Measurements from ENCODE around the gene CUL4A. TPM values are rescaled to one million over a fixed set of nuclear protein-coding genes. Genes with fewer than 3 reads are reported as not detected.

Gene CUL4A
- total and polyA plus RNA-seq, 9 of the 15 experiments (the other 6 are each of a cell fraction or from before 2014, with no cell fraction given) = 21.1 to 92.0 (median 63.2) TPM

DNA sequence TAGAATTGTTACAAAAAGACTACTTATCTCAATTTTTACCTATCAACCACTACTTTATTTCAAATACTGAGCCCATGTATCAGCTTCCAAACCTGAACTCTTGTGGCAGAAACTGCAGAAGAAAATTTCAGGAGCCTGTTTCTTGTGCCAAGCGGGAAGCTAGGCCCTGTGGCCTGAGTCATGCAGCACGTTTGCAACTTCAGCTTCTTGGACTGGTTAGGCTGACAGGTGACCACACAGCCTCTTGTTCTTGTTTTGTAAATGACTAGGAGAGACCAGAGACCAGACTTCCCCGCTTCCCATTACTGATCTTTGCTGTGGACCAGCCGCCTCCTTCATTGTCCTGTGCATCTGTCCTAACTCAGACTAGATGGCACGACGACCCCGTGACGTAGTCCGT lies 84.3 kb downstream of the CUL4A start (continued):
- TF ChIP-seq, protein P1, sequence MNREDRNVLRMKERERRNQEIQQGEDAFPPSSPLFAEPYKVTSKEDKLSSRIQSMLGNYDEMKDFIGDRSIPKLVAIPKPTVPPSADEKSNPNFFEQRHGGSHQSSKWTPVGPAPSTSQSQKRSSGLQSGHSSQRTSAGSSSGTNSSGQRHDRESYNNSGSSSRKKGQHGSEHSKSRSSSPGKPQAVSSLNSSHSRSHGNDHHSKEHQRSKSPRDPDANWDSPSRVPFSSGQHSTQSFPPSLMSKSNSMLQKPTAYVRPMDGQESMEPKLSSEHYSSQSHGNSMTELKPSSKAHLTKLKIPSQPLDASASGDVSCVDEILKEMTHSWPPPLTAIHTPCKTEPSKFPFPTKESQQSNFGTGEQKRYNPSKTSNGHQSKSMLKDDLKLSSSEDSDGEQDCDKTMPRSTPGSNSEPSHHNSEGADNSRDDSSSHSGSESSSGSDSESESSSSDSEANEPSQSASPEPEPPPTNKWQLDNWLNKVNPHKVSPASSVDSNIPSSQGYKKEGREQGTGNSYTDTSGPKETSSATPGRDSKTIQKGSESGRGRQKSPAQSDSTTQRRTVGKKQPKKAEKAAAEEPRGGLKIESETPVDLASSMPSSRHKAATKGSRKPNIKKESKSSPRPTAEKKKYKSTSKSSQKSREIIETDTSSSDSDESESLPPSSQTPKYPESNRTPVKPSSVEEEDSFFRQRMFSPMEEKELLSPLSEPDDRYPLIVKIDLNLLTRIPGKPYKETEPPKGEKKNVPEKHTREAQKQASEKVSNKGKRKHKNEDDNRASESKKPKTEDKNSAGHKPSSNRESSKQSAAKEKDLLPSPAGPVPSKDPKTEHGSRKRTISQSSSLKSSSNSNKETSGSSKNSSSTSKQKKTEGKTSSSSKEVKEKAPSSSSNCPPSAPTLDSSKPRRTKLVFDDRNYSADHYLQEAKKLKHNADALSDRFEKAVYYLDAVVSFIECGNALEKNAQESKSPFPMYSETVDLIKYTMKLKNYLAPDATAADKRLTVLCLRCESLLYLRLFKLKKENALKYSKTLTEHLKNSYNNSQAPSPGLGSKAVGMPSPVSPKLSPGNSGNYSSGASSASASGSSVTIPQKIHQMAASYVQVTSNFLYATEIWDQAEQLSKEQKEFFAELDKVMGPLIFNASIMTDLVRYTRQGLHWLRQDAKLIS (CRISPR knock-in tag; IDR thresholded peaks at IDR 0.05) = no peak
- TF ChIP-seq NFIX (CRISPR knock-in tag; IDR thresholded peaks at IDR 0.05; ENCODE audit: low read depth) = no peak

DNA sequence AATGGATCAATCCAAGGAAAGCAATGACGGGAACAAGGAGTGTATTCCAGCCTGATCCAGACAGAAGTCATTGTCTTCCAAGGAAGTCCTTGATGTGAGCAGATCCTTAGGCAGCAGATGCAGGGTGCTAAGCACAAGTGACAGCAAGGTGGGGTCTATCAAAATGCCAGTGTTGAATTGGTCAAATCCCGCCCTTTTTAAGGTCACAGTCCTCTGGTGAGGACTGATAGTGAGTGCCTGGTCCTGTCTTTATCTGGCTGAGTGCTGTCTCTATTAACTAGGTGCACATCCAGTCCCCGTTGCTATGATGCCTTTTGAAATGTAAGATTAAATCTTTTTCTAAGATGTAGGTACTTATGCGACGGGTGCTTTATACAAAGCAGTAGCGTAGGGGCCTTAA lies 86.4 kb downstream of the CUL4A start:
- Histone ChIP-seq H3K4me1 (replicated peaks in 1 of 2; ENCODE audit: control insufficient read depth in 2 of 2, insufficient read depth in 2 of 2, low read length in 2 of 2) (peaks cover 4 to 26% of the 10 kb centered on the region in 2 experiments; a peak in 4 of 5 replicates), H3K9me1 (ENCODE audit: control insufficient read depth, insufficient read depth, low read length) (no peaks in the 10 kb centered on the region), H3K79me2 (ENCODE audit: control insufficient read depth, insufficient read depth, low read length) (peaks cover 32% of the 10 kb centered on the region), H3K27ac (ENCODE audit: extremely low read depth, low read depth, low read length) (no peak overlapping the region), H3K4me3 (no peak overlapping the region), H3K9ac (ENCODE audit: insufficient read depth in 1 of 2, low read depth in 2 of 2, low read length in 2 of 2) (no peak overlapping the region), H4K20me1 (replicated peaks; ENCODE audit: control insufficient read depth, insufficient read depth, low read length) (0 out of 2 replicates have a peak, but pooled peaks cover 4% of the 10 kb centered on the region), H3K9me3 (replicated peaks; ENCODE audit: control insufficient read depth, insufficient read depth, low read depth, low read length) (no peaks in the 10 kb centered on the region), H3K27me3 (ENCODE audit: control insufficient read depth in 2 of 2, insufficient read depth in 2 of 2, low read length in 2 of 2) (peaks cover 0 to 3% of the 10 kb centered on the region in 2 experiments; a peak in 1 of 5 replicates), H3K4me2 (ENCODE audit: insufficient read depth, low read length) (no peak overlapping the region), H3K36me3 (ENCODE audit: control insufficient read depth, insufficient read depth, low read length) (peaks cover 2% of the 10 kb centered on the region; the same call in 1 of the 3 replicates), H2AFZ (ENCODE audit: low read depth, low read length) (no peak overlapping the region)
- intact Hi-C loops (cut with micrococcal nuclease) = loop anchor here (5.0 kb wide), 1 partner anchor 62 kb away; no protein-coding TSS in a partner anchor
- in situ Hi-C loops (cut with MboI) = no loop called here
- 73% methylated on average over 6 of the region's 6 CpGs for WGBS (ENCODE audit: insufficient coverage, low coverage, missing lambda C conversion rate)
- ATAC-seq (no peak), FAIRE-seq (no peak), DNase-seq (ENCODE audit: extremely low read depth in 1 of 4, low spot score in 3 of 4) (no peak)
- no peak for TF ChIP-seq TAL1 (IDR thresholded peaks at IDR 0.05)
- TF ChIP-seq, protein P2, sequence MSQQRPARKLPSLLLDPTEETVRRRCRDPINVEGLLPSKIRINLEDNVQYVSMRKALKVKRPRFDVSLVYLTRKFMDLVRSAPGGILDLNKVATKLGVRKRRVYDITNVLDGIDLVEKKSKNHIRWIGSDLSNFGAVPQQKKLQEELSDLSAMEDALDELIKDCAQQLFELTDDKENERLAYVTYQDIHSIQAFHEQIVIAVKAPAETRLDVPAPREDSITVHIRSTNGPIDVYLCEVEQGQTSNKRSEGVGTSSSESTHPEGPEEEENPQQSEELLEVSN (IDR thresholded peaks at IDR 0.05; ENCODE audit: borderline replicate concordance in 1 of 2, extremely low read depth in 1 of 2, insufficient read depth in 1 of 2, insufficient read length in 1 of 2, low read depth in 1 of 2, low read length in 1 of 2, poor library complexity in 1 of 2, severe bottlenecking in 1 of 2) = peak in 1 of 2 experiments; percentile 26
- POLR2A ChIA-PET = no interaction called here
- CTCF ChIA-PET (ENCODE audit: low intra/inter-chr PET ratio) = no interaction called here
- BruUV-seq (replicated peaks) = no TSS peak

All from K562 (cell line).